ENCODE results near the gene ADD2. TPM values are rescaled to one million over a fixed set of nuclear protein-coding genes. Genes with fewer than 3 reads are reported as not detected.

ADD2 gene
- total RNA-seq, 2 donors from 2014 or later, result 2.3 to 4.8 TPM

DNA sequence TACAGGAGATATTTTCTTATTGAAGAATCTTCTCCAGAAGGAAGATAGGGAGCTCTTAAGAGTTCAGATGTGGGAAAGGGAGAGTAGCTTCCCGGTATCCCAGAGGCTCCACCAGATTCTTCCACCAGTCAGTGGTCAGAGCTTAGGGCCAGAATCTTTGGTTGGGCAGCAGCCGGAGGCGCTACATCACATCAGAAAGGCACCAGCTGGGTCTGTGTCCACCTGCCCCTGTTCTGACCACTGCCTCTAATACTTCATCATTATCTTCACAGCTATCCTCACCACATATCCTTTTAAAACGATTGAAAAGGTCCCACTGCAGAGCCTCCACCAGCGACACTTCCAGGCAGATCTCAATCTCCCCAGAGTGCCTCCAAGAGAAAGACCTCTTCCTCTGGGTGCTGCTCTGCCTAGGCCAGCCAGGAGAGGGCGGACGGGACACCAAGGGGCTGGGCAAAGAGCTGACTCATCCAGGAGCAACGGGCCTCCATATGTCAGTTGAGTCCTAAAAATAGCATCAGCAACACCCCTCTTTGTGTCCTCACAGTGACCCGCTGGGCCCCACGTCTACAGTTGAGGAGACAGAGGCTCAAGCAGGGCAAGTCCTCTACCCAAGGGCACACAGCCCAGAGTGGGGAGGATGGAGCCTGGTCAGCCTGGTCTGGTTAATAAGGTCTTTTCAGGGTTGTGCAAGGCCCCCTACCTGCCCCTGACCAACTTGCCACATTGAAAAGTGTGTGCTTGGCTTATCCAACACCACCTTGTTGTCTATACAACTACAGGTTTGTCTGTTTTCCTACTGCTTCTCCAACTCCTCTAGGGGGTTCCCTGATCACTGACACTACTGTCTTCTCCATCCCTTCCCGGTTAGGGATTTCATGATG lies 81.2 kb downstream of the ADD2 start:
- no peaks in the 10 kb centered on the region for H3K9me3 Mint-ChIP-seq
- ATAC-seq (peak; percentile 85 to 86), DNase-seq (ENCODE audit: low spot score) (no peak)
- no peak overlapping the region for H3K4me3 Mint-ChIP-seq
- peaks cover 6 to 10% of the 10 kb centered on the region in 2 donors for H3K27me3 Mint-ChIP-seq
- peaks cover 6 to 9% of the 10 kb centered on the region in 2 donors for H3K4me1 Mint-ChIP-seq (ENCODE audit: low read depth in 2 of 2)
- no peak overlapping the region for H3K27ac Mint-ChIP-seq
- no peaks in the 10 kb centered on the region for H3K36me3 Mint-ChIP-seq

DNA sequence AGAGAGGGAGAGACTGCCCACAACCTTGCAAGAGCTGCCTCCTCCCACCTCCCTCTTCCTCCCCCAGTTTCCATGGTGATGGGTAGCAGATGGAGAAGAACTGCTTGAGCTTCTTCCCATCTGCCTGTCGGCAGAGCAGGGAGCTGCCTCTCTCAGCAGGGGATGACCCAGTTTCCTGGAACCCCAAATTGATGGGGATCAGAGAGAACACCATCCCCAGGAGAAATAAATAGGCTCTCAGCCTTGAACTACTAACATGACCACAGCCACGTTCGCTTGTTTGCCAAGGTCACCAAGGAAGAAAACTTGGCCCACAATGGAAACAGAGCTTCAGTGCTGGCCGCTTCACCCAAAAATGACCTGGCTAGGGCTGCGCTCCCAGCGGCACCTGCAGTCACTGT lies 82.2 kb downstream of the ADD2 start:
- ATAC-seq (no peak), DNase-seq (ENCODE audit: low spot score) (no peak)
- Mint-ChIP-seq H3K27me3 (peaks cover 6 to 12% of the 10 kb centered on the region in 2 donors), H3K9me3 (no peaks in the 10 kb centered on the region), H3K36me3 (no peaks in the 10 kb centered on the region), H3K4me1 (ENCODE audit: low read depth in 2 of 2) (peaks cover 6 to 9% of the 10 kb centered on the region in 2 donors), H3K27ac (no peak overlapping the region), H3K4me3 (no peak overlapping the region)

DNA sequence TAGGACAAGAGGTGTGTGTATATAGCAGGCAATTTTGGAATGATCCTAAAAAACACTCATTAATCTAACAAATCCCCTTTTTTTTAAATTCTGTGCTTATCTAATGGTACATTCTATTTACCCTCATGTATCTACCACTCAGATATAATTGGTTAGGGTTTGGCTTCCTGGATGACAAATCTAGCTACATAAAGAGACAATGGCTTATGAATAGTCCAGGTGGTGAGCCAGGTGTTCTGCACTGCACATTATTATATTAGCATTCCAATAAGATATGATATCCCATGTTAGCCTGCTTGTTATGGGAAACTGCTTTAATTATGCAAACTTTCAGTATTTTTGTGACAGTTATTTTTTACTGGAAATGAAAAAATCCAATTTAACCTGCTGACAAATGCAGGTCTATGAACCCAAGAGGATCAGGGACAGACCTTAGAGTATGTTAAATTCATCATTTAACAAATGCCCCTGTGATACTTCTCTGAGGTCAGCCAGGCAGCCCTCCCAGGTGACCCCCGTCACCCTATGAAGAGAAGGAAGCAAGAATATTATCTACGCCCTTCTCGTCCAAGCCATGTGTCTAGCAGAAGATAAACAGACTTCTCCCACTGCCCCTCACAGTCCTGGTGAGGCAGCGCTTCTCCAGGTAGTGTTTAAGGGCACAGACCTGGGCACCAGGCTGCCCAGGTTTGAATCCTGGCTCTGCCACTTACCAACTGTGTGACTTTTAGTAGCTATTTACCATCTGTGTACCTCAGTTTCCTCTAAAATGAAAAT lies 83.0 kb downstream of the ADD2 start:
- peaks cover 6 to 12% of the 10 kb centered on the region in 2 donors for H3K27me3 Mint-ChIP-seq
- DNase-seq (ENCODE audit: low spot score) (no peak), ATAC-seq (no peak)
- no peaks in the 10 kb centered on the region for H3K36me3 Mint-ChIP-seq
- peaks cover 6 to 9% of the 10 kb centered on the region in 2 donors for H3K4me1 Mint-ChIP-seq (ENCODE audit: low read depth in 2 of 2)
- no peak overlapping the region for H3K4me3 Mint-ChIP-seq
- no peak overlapping the region for H3K27ac Mint-ChIP-seq
- no peaks in the 10 kb centered on the region for H3K9me3 Mint-ChIP-seq

DNA sequence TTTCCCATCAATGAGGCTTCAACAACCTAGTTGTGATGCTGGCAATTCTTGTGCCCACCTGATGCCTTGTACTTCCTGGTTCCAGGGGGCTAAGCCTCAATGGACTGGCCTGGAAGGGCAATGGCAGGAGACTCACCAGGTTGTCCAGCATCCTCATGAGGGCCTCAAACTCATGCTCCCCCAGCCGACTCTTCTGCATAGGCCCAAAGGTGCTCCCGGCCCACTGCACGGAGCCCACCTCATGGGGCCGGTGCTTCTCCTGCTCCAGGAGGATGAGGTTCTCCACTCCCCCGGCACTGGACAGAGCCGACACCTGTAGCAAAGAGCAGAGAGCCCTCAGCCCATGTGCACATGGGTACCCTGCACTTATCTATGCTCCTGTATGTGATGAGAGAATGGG lies 84.5 kb downstream of the ADD2 start:
- no peaks in the 10 kb centered on the region for H3K9me3 Mint-ChIP-seq
- H3K4me3 Mint-ChIP-seq, result no peak overlapping the region
- peaks cover 6 to 9% of the 10 kb centered on the region in 2 donors for H3K4me1 Mint-ChIP-seq (ENCODE audit: low read depth in 2 of 2)
- ATAC-seq (no peak), DNase-seq (ENCODE audit: low spot score) (no peak)
- no peaks in the 10 kb centered on the region for H3K36me3 Mint-ChIP-seq
- H3K27ac Mint-ChIP-seq, result no peak overlapping the region
- H3K27me3 Mint-ChIP-seq, result peaks cover 6 to 15% of the 10 kb centered on the region in 2 donors

DNA sequence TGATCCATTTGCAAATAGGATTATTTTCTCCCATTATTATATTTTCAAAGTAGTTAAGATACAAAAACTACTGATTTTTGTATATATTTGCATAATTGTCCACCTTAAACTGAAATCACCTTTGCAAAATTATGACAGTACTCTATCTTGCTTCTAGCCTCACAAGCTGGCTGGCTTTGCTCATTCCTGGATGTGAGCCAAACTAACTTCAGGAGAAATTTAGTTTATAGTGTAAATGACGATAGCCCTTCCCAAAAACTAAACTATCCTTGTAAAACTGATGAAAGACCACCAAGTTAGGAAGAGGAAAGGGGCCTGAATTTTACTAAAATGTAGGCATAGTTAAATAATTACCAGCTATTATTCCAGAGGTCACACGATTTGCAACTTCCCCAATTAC lies 87.3 kb downstream of the ADD2 start:
- no peaks in the 10 kb centered on the region for H3K9me3 Mint-ChIP-seq
- no peak for ATAC-seq
- no peaks in the 10 kb centered on the region for H3K4me1 Mint-ChIP-seq (ENCODE audit: low read depth in 2 of 2)
- DNase-seq (ENCODE audit: low spot score), result no peak
- no peaks in the 10 kb centered on the region for H3K36me3 Mint-ChIP-seq
- H3K27me3 Mint-ChIP-seq, result peaks cover 0 to 5% of the 10 kb centered on the region in 2 donors
- no peak overlapping the region for H3K4me3 Mint-ChIP-seq
- H3K27ac Mint-ChIP-seq, result no peak overlapping the region

DNA sequence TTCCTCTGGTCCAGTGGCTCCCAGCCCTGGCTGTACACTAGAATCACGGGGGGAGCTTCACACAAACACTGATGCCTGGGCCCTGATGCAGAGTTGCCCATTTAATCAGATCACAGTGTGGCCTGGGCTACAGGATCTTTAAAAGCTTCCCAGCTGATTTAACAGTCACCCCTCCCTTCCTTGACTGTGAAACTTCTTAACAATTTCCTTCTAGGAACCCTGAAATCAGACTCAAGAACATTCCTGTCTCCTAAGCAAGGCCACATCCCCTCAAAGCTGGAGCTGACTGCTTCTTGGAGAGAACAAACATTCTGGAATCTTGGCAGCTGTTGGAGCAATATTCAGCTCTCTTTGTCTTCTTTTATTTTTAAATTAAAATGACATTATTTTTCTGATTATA lies 88.7 kb downstream of the ADD2 start:
- Mint-ChIP-seq H3K27ac (no peak overlapping the region), H3K4me1 (ENCODE audit: low read depth in 2 of 2) (no peaks in the 10 kb centered on the region), H3K4me3 (no peak overlapping the region), H3K9me3 (no peaks in the 10 kb centered on the region), H3K36me3 (no peaks in the 10 kb centered on the region), H3K27me3 (peaks cover 0 to 5% of the 10 kb centered on the region in 2 donors)
- ATAC-seq (no peak), DNase-seq (ENCODE audit: low spot score) (no peak)

DNA sequence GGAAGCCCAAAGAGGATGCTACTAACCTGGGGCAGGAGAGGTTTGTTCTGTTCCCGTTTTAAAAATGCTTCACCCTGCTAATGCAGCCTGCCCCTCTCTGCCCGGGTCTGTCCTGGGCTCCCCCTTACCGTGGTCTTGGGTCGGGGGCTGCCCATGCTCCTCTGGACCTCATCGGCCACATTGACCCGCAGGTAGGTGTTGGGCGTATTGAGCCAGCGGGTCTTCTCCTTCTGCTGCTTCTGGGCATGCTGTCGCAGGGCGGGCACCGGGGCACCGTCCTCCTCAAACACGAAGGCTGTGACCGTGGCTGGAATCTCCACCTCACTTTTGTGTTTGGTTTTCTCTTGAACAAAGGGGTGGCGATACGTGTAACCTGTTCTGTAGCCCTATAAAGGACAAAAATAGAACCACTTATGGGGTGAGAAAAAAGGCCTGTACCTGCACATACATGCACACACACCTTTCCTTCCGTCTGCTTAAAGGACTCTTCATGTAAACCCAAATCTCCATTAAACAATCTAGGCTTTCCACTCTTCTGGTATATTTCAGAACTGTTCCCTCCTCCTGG lies 89.3 kb downstream of the ADD2 start:
- H3K27me3 Mint-ChIP-seq, result peaks cover 0 to 5% of the 10 kb centered on the region in 2 donors
- H3K4me1 Mint-ChIP-seq (ENCODE audit: low read depth in 2 of 2), result no peaks in the 10 kb centered on the region
- DNase-seq (ENCODE audit: low spot score), result no peak
- no peaks in the 10 kb centered on the region for H3K36me3 Mint-ChIP-seq
- H3K9me3 Mint-ChIP-seq, result no peaks in the 10 kb centered on the region
- H3K4me3 Mint-ChIP-seq, result no peak overlapping the region
- no peak overlapping the region for H3K27ac Mint-ChIP-seq
- ATAC-seq, result peak in 1 of 2 donors; percentile 35

DNA sequence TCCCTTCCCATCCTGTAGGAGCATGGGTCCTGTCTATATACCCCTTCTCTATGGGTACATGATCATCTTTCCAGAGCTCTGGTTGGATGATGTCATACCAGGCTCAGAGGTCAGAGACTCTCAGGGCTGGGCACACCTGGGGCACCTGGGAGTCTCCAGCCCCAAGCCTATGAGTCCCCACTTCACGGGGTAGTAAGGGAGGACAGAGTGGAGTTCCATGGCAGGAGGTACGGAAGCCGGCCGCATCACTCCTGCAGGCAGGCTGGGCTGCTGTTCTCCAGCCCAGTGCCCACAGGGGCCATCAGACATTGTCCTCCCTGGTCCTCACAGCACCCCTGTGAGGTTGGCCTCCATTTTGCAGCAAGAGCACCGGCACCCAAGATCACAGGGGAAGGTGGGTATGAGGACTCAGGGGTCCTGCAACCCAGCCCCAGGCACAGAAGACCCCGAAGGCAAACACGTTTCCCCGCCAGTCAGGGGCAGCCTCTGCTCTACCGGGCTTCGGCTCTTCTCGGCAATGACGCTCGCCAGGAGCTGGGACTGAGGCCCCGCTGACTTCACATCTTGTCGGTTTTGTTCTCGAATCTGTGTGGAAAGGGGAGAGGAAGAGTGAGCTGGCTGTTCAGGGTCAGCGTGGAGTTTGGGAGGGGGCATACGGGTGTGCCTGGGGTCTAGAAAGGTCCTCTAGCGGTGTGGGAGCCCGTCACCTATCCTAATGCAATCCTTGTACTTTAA lies 91.5 kb downstream of the ADD2 start:
- Mint-ChIP-seq H3K27me3 (peaks cover 0 to 5% of the 10 kb centered on the region in 2 donors), H3K27ac (no peak overlapping the region), H3K36me3 (no peaks in the 10 kb centered on the region), H3K9me3 (no peaks in the 10 kb centered on the region), H3K4me1 (ENCODE audit: low read depth in 2 of 2) (no peaks in the 10 kb centered on the region), H3K4me3 (no peak overlapping the region)
- ATAC-seq, result no peak
- DNase-seq (ENCODE audit: low spot score), result no peak

GRCh38 chr2:70675862-70676261 lies 92.1 kb downstream of the ADD2 start:
- no peaks in the 10 kb centered on the region for H3K4me1 Mint-ChIP-seq (ENCODE audit: low read depth in 2 of 2)
- ATAC-seq, result no peak
- H3K36me3 Mint-ChIP-seq, result no peaks in the 10 kb centered on the region
- DNase-seq (ENCODE audit: low spot score), result no peak
- peaks cover 0 to 3% of the 10 kb centered on the region in 2 donors for H3K27me3 Mint-ChIP-seq
- H3K4me3 Mint-ChIP-seq, result no peak overlapping the region
- no peak overlapping the region for H3K27ac Mint-ChIP-seq
- H3K9me3 Mint-ChIP-seq, result no peaks in the 10 kb centered on the region

DNA sequence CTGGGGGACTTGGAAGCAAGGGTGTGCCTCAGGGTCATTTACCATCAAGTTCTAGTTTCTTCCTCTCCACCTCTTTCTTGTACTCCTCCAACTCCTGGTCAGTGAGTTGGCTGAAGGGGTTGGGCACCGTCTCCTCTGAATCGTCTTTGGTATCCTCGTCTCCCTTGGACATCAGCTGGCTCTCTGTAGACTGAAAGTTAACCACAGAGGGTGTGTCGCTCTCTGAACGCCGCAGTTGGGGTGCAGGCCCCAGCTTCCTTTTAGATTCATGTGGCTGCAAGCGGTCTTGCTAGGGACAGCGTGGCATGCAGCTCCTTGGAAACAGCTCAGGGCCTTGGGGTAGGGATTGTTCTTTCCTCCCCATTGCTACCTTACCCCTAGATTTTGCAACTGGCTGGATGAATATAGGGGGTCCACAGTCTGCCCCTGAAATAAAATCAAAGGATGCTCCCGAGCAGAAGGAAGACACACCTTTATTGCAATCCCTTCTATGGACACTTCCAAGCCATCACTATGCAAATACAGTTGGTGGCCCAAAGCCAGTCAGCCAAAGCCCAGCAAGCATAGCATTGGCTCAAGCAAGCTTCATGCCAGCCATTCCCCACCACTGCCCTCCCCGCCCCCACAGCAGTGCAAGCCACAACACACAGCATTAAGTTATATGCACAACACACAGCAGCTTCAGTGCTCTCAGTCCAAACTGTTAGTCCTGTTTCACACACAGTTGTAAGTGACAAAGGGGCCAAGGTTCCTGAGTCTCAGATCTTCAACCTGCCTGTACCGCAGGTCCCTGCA lies 93.2 kb downstream of the ADD2 start:
- no peak for DNase-seq (ENCODE audit: low spot score)
- Mint-ChIP-seq H3K4me1 (ENCODE audit: low read depth in 2 of 2) (no peaks in the 10 kb centered on the region), H3K9me3 (no peaks in the 10 kb centered on the region), H3K36me3 (no peaks in the 10 kb centered on the region), H3K4me3 (no peak overlapping the region), H3K27ac (no peak overlapping the region), H3K27me3 (peaks cover 0 to 3% of the 10 kb centered on the region in 2 donors)
- ATAC-seq, result no peak

DNA sequence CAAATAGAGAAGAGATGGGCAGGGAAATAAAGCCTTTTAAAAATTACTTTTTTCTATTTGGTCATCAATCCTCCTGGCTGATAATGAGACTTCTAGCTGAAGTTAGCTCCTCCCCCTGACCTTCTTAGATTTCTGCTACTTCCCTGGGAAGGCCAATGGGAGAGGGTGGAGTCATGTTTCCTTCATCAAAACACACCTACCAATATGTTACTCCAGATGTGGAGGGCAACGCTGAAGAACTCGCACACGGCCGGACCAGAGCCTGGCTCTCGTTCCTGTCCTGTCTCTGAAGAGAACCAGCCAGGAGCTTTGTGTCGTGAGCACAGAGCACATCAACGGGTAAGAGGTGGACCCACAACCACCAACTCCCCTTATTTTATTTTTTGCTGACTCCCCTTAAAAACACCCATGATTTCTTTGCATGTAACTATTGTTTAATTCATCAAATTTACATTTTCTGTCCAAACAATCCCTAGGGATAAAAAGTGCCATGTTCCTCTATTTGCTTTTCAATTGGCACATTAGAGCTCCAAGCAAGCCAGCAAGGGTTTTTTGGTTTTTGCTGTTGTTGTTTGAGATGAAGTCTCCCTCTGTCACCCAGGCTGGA lies 94.9 kb downstream of the ADD2 start:
- Mint-ChIP-seq H3K4me1 (ENCODE audit: low read depth in 2 of 2) (no peaks in the 10 kb centered on the region), H3K36me3 (no peaks in the 10 kb centered on the region), H3K27ac (no peak overlapping the region), H3K27me3 (no peaks in the 10 kb centered on the region), H3K4me3 (no peak overlapping the region), H3K9me3 (no peaks in the 10 kb centered on the region)
- ATAC-seq (no peak), DNase-seq (ENCODE audit: low spot score) (no peak)

DNA sequence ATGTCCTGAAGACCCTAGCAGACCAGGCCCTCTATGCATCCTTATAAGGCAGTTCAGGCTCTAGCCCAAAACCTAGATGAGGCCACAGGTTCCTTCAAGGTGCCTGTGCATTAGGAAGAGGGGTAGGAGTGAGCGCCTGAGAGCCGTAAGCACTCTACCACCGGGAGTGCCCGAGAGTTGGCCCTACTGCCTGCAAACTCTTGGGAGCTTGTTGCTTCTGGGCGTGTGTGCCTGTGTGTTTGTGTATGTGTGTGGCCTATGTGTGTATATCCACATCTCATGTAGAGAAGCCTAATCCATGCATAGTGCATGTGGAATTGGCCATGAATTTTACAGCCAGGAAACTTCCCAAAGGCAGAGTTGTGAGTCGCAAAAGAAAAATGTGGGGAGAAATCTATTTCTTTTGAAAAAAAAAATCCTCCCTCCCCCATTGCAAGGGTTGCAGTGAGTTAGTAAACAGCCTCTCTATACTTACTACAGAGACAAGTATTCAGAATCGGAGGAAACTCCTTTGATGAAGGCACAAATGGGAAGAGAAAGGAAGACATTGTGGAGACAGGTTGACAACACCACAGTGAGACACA lies 96.8 kb downstream of the ADD2 start:
- Mint-ChIP-seq H3K27me3 (no peaks in the 10 kb centered on the region), H3K9me3 (no peaks in the 10 kb centered on the region), H3K36me3 (no peaks in the 10 kb centered on the region), H3K27ac (no peak overlapping the region), H3K4me1 (ENCODE audit: low read depth in 2 of 2) (no peaks in the 10 kb centered on the region), H3K4me3 (no peak overlapping the region)
- no peak for DNase-seq (ENCODE audit: low spot score)
- ATAC-seq, result no peak

All from natural killer cell treated with Interleukin-12 subunit alpha and Interleukin-12 subunit beta and Interleukin-15 and Interleukin-18, amount 100 ng/mL, for 72 hours (primary cell).